HG02798 (cell line): ENCODE measurements around the gene ZNF490.

Source experiments
- ATAC-seq: cut with Tn5 transposase; IDR thresholded peaks from one replicate; pipeline ENCODE4 v1.9.1; 2021; ENCODE audit warnings: mild to moderate bottlenecking; ENCODE audit not compliant: unreplicated experiment, poor library complexity

The ZNF490 gene

GRCh38 chr19:12546068-12546467 lies 64.5 kb downstream of the ZNF490 start:
- no peak for ATAC-seq

- no peak for ATAC-seq
Measured at GRCh38 chr19:12545267-12545666, 65.3 kb downstream of the ZNF490 start.

- ATAC-seq, result no peak
Measured at GRCh38 chr19:12544401-12544876, 66.2 kb downstream of the ZNF490 start.

- no peak for ATAC-seq
Measured at GRCh38 chr19:12543855-12544254, 66.8 kb downstream of the ZNF490 start.
